Measurements from ENCODE around the gene FERD3L.

FERD3L gene

DNA sequence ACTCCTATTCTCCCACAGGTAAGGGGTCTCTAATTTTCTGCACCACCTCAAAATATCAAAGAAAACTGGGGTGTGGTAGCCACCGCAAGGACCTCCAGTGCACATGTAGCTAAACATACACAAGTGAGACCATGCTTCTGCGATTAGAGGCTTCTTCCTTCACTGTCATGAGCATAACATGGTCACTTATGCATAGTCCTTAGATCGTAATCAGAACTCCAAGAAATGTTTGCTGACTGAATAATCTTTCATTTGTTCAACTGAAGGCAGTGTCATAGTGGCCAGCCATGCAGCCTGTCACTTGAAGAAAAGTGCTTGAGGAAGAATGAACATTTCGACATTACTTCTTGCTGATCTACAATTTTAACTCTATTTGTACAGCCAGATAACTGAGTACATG is 42.3 kb downstream of the FERD3L start:
- no peak for DNase-seq
- H3K27ac ChIP-seq (ENCODE audit: low read length): no peak overlapping the region
- no peaks in the 10 kb centered on the region; the same call in 1 of the 2 replicates for H3K27me3 ChIP-seq (replicated peaks; ENCODE audit: insufficient read depth, low read length)
- H4K20me1 ChIP-seq (ENCODE audit: insufficient read depth, low read length): no peaks in the 10 kb centered on the region
- H3K36me3 ChIP-seq (replicated peaks; ENCODE audit: insufficient read depth, low read length): no peaks in the 10 kb centered on the region
- H3F3A ChIP-seq (ENCODE audit: insufficient read depth, low read length): no peaks in the 10 kb centered on the region
- no peak overlapping the region for H3K4me3 ChIP-seq (ENCODE audit: low read length)
- no peaks in the 10 kb centered on the region for H3K9me3 ChIP-seq (replicated peaks; ENCODE audit: insufficient read depth, low read length)
- TF ChIP-seq EZH2 (optimal IDR thresholded peaks at IDR 0.05; ENCODE audit: low read depth, low read length) (no peak), EZH2phosphoT487 (IDR thresholded peaks at IDR 0.05; ENCODE audit: low read length) (no peak)
- TF ChIP-seq, protein P1, sequence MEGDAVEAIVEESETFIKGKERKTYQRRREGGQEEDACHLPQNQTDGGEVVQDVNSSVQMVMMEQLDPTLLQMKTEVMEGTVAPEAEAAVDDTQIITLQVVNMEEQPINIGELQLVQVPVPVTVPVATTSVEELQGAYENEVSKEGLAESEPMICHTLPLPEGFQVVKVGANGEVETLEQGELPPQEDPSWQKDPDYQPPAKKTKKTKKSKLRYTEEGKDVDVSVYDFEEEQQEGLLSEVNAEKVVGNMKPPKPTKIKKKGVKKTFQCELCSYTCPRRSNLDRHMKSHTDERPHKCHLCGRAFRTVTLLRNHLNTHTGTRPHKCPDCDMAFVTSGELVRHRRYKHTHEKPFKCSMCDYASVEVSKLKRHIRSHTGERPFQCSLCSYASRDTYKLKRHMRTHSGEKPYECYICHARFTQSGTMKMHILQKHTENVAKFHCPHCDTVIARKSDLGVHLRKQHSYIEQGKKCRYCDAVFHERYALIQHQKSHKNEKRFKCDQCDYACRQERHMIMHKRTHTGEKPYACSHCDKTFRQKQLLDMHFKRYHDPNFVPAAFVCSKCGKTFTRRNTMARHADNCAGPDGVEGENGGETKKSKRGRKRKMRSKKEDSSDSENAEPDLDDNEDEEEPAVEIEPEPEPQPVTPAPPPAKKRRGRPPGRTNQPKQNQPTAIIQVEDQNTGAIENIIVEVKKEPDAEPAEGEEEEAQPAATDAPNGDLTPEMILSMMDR (IDR thresholded peaks at IDR 0.05; ENCODE audit: low read length): no peak
- no peak overlapping the region for H3K4me2 ChIP-seq (ENCODE audit: low read depth, low read length)
- H3K4me1 ChIP-seq (ENCODE audit: low read length): 0 out of 2 replicates have a peak, but pooled peaks cover 3% of the 10 kb centered on the region
- H3K9me2 ChIP-seq (replicated peaks; ENCODE audit: insufficient read depth, low read length): no peaks in the 10 kb centered on the region
- no peak overlapping the region for H2AFZ ChIP-seq (ENCODE audit: low read length)
- H3K9ac ChIP-seq (ENCODE audit: low read length): no peak overlapping the region
- H3K79me2 ChIP-seq (ENCODE audit: low read length): no peaks in the 10 kb centered on the region

DNA sequence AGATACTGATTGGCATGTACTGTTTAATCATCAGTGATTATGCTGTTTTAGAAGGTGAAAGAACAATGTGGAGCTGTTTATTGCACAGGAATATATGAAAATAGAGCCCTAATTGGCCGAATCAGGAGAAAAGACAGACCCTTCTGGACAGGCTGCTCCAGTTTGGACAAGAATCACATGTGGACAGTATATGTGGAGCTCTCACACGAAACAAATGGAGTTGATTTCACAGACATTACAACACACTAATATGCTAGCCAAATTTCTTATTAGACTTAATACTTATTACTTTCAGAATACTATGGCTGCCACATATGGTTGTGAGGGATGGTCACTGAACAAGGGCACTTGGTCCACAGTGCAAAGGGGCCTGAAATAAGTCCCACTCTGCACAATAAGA is 43.3 kb downstream of the FERD3L start:
- Histone ChIP-seq H3K4me1 (ENCODE audit: low read length) (no peaks in the 10 kb centered on the region), H3K9me3 (replicated peaks; ENCODE audit: insufficient read depth, low read length) (no peaks in the 10 kb centered on the region), H3K79me2 (ENCODE audit: low read length) (no peaks in the 10 kb centered on the region), H3K36me3 (replicated peaks; ENCODE audit: insufficient read depth, low read length) (no peaks in the 10 kb centered on the region), H2AFZ (ENCODE audit: low read length) (no peak overlapping the region), H3K9me2 (replicated peaks; ENCODE audit: insufficient read depth, low read length) (no peaks in the 10 kb centered on the region), H3K27ac (ENCODE audit: low read length) (no peak overlapping the region), H4K20me1 (ENCODE audit: insufficient read depth, low read length) (no peaks in the 10 kb centered on the region), H3K4me3 (ENCODE audit: low read length) (no peak overlapping the region), H3K27me3 (replicated peaks; ENCODE audit: insufficient read depth, low read length) (no peaks in the 10 kb centered on the region), H3K9ac (ENCODE audit: low read length) (no peak overlapping the region), H3K4me2 (ENCODE audit: low read depth, low read length) (no peak overlapping the region), H3F3A (ENCODE audit: insufficient read depth, low read length) (no peaks in the 10 kb centered on the region)
- no peak for DNase-seq
- TF ChIP-seq, protein P1 (IDR thresholded peaks at IDR 0.05; ENCODE audit: low read length): no peak
- TF ChIP-seq EZH2 (optimal IDR thresholded peaks at IDR 0.05; ENCODE audit: low read depth, low read length) (no peak), EZH2phosphoT487 (IDR thresholded peaks at IDR 0.05; ENCODE audit: low read length) (no peak)

DNA sequence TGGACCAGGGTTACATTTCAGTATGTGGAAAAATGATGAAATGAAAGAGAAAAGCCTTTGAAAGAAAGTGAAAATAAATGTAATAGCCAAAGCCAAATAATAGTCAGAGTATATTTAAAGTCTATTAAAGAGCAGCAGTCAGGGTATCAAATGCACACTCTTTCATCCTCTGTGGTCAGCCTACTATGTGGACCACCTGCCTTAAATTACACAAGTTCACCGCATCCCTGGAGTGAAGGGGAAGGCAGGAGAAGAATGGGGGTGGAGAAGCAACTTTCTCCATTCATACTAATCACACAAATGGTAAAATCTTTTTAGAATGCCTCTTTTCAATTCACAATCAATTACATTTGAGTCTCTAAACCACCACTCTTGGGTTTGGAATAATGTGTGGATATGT is 43.7 kb downstream of the FERD3L start:
- Histone ChIP-seq H3K4me1 (ENCODE audit: low read length) (no peaks in the 10 kb centered on the region), H3F3A (ENCODE audit: insufficient read depth, low read length) (no peaks in the 10 kb centered on the region), H3K4me2 (ENCODE audit: low read depth, low read length) (no peak overlapping the region), H2AFZ (ENCODE audit: low read length) (no peak overlapping the region), H4K20me1 (ENCODE audit: insufficient read depth, low read length) (no peaks in the 10 kb centered on the region), H3K27me3 (replicated peaks; ENCODE audit: insufficient read depth, low read length) (no peaks in the 10 kb centered on the region), H3K9ac (ENCODE audit: low read length) (no peak overlapping the region), H3K79me2 (ENCODE audit: low read length) (no peaks in the 10 kb centered on the region), H3K4me3 (ENCODE audit: low read length) (no peak overlapping the region), H3K27ac (ENCODE audit: low read length) (no peak overlapping the region), H3K36me3 (replicated peaks; ENCODE audit: insufficient read depth, low read length) (no peaks in the 10 kb centered on the region), H3K9me2 (replicated peaks; ENCODE audit: insufficient read depth, low read length) (no peaks in the 10 kb centered on the region), H3K9me3 (replicated peaks; ENCODE audit: insufficient read depth, low read length) (no peaks in the 10 kb centered on the region)
- DNase-seq: no peak
- TF ChIP-seq EZH2 (optimal IDR thresholded peaks at IDR 0.05; ENCODE audit: low read depth, low read length) (no peak), EZH2phosphoT487 (IDR thresholded peaks at IDR 0.05; ENCODE audit: low read length) (no peak)
- TF ChIP-seq, protein P1 (IDR thresholded peaks at IDR 0.05; ENCODE audit: low read length): no peak
